Posterior vena cava (tissue), 2 donors: ENCODE results near the gene FRMD4B. TPM values are rescaled to one million over a fixed set of nuclear protein-coding genes. Genes with fewer than 3 reads are reported as not detected.

ENCODE experiments used
- DNase-seq: peaks from one replicate; pipeline ENCODE4 v3.0.0-alpha.2; 2020; ENCODE audit warnings: low spot score
- intact Hi-C, 2 donors: fragments of 100-400 bp; cut with DNase I; formaldehyde crosslinking; loops; one replicate each; pipeline versions ENCODE4 v1.14.1 to v1.14.2; 2022 to 2023
- total RNA-seq, 2 donors: library from RNA; stranded (reverse); fragmentation: NEBNext Ultra II Directional; extraction: Animal tissue kit (Norgen Biotek cat#: 25700); gene quantifications; one replicate each; pipeline ENCODE4 v1.2.1, GENCODE V29; 2021
- donor health status: DM: yes; HTN: yes; CAD: no.
- donor health status: DM: yes; HTN: yes; CAD: no.

FRMD4B gene
- total RNA-seq, 2 donors from 2014 or later = 21.5 to 34.9 TPM

DNA sequence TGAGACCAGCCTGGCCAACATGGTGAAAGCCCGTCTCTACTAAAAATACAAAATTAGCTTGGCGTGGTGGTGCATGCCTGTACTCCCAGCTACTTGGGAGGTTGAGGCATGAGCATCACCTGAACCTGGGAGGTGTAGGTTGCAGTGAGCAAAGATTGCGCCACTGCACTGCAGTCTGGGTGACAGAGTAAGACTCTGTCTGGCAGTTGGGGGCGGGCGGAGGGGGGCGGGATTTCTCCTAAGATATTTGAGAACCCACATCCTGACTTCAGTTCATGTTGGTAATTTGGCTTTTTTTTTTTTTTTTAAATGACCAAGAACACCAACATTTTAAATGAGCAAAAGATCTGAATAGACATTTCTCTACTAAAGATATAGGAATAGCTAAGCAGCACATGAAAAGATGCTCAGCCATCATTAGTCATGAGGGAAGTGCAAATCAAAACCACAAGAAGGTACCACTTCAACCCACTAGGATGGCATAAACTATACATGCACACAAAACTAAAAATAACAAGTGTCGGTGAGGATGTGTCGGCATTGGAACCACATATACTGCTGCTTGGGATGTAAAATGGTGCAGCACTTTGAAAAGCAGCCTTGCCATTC is 187.9 kb downstream of the FRMD4B start:
- intact Hi-C loops = no loop called here
- no peak for DNase-seq

DNA sequence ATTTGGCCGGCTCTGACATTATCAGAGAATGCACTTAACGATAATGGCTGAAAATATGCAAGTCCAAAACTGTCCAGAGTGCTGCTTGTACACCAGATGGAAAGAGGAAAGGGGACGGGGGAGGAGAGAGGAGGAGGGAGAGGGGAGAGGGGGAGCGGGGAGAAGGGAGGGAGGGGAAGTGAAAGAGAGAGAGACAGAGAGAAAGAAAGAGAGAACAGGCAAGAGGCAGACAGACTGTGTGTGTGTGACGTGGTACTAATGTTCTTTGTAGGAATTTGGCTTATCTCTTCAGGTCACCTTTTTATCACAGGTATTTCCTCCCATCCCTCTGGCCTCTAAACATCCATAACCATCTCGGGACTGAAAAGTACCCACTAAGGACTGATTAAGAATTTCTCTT is 188.4 kb downstream of the FRMD4B start:
- intact Hi-C loops = no loop called here
- no peak for DNase-seq

GRCh38 chr3:69196876-69197275 is 189.0 kb downstream of the FRMD4B start:
- DNase-seq = no peak
- intact Hi-C loops = no loop called here

GRCh38 chr3:69194431-69195165 is 191.3 kb downstream of the FRMD4B start:
- intact Hi-C loops = no loop called here
- DNase-seq = no peak

GRCh38 chr3:69193749-69194148 is 192.1 kb downstream of the FRMD4B start:
- intact Hi-C loops = no loop called here
- no peak for DNase-seq

DNA sequence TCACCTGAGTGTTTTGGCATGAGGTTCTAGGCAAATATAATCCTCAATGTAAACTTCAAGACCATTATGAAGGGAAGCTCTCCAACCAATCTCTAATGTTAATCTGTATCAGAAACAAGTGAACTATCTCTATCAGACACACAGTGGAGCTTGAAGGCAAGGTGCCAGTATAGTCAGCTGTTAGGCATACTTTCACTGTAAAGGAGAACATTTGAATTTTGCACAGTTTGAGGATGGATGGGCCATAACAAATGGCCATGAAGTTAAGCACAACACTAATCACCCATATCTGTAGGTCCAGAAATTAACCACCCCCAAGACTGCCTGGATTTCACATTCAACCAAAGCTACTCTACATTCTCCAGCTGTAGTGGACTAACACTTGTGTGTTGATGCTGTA is 194.4 kb downstream of the FRMD4B start:
- no peak for DNase-seq
- intact Hi-C loops = no loop called here

DNA sequence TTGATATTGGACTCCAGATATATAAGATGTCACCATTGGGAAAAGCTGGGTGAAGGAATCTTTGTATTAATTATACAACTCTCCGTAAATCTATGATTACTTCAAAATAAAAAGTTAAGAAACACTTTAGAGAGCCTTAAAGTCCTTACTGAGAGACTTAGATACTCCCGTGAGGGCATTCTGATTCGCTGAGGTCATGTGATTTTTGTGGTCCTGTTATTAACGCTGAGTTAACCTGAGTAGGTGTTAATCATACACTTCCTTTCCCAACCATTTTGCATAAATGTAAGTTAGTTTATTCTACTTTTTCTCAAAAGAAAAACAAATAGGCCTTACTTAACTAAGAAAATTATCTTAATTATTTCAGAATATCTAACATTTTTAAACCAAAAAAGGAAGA is 196.4 kb downstream of the FRMD4B start:
- intact Hi-C loops = no loop called here
- DNase-seq = no peak

DNA sequence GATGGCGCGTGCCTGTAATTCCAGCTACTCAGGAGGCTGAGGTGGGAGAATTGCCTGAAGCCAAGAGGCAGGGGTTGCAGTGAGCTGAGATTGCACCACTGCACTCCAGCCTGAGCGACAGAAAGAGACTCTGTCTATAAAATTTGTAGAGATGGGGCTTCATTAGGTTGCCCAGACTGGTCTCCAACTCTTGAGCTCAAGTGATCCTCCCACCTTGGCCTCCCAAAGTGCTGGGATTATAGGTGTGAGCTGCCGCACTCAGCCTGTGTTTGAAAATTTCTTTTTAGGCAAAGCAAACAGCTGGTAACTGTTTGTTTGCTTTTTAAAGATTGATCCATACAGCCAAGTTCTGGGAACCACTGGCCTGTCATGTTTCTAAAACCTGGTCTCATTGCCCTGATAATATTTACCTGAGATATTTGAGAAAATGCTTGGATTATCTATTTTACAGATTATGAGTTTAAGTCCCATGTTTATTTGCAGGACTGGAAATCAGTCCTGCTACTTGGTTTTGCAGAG is 199.3 kb downstream of the FRMD4B start:
- intact Hi-C loops = no loop called here
- no peak for DNase-seq

GRCh38 chr3:69182588-69183316 is 203.1 kb downstream of the FRMD4B start:
- DNase-seq = no peak
- intact Hi-C loops = no loop called here

- intact Hi-C loops = no loop called here
- DNase-seq = no peak
These were observed 204.2 kb downstream of the FRMD4B start for GRCh38 chr3:69181592-69182211.

GRCh38 chr3:69180869-69181591 is 204.9 kb downstream of the FRMD4B start:
- DNase-seq = no peak
- intact Hi-C loops = no loop called here

GRCh38 chr3:69179740-69180372 is 206.0 kb downstream of the FRMD4B start:
- intact Hi-C loops = loop anchor here in 1 of 2 donors (10.0 kb wide), 1 partner anchor 1715 kb away; no protein-coding TSS in a partner anchor

GRCh38 chr3:69178838-69179739 is 206.8 kb downstream of the FRMD4B start:
- intact Hi-C loops = loop anchor here in 1 of 2 donors (10.0 kb wide), 1 partner anchor 1716 kb away; no protein-coding TSS in a partner anchor
- DNase-seq = no peak

More at GRCh38 chr3:69179740-69180372, 206.0 kb downstream of the FRMD4B start:
- no peak for DNase-seq

- intact Hi-C loops = loop anchor here in 1 of 2 donors (10.0 kb wide), 1 partner anchor 1717 kb away; no protein-coding TSS in a partner anchor
These were observed 207.8 kb downstream of the FRMD4B start for GRCh38 chr3:69178082-69178481.

GRCh38 chr3:69174871-69175737 is 210.8 kb downstream of the FRMD4B start:
- intact Hi-C loops = loop anchor here in 1 of 2 donors (10.0 kb wide), 1 partner anchor 1720 kb away; no protein-coding TSS in a partner anchor
- DNase-seq = no peak

More at GRCh38 chr3:69178082-69178481, 207.8 kb downstream of the FRMD4B start:
- DNase-seq = no peak

DNA sequence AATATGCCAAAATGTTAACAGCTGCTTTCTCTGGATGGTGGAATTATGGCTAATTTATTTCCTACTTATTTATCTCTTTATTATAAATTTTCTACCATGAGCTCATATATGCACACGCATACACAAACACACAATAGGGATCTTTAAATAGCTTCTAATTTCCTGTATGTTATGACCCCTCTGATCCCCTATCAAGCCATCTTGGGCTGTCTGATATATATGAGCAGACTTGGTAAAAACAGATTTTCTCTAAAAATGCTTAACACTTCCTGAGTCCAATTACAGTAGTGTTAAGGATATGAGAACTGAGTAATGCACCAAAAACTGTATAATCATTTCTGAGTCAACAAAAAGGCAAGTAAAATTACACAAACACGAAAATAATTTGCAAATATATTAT is 211.4 kb downstream of the FRMD4B start:
- intact Hi-C loops = loop anchor here in 1 of 2 donors (10.0 kb wide), 1 partner anchor 1720 kb away; no protein-coding TSS in a partner anchor
- DNase-seq = no peak
